Activated T-helper 17 cell treated with anti-CD3 and anti-CD28 coated beads, Interleukin-2, amount 50 U/mL, for 72 hours (primary cell): Measurements from ENCODE around the gene OS9. TPM values are rescaled to one million over a fixed set of nuclear protein-coding genes. Genes with fewer than 3 reads are reported as not detected.

Experiments used
- ATAC-seq: fragments of 150-1000 bp; cut with Tn5 transposase; replicated peaks from 2 replicates; pipeline ENCODE4 v1.10.0; 2021; ENCODE audit warnings: mild to moderate bottlenecking, moderate library complexity
- H3K27ac Mint-ChIP-seq: one replicate; pipeline ENCODE4 v1.8.0; 2022; ENCODE audit warnings: mixed read lengths
- H3K27me3 Mint-ChIP-seq: one replicate; pipeline ENCODE4 v1.8.0; 2022; ENCODE audit warnings: mixed read lengths
- H3K36me3 Mint-ChIP-seq: one replicate; pipeline ENCODE4 v1.8.0; 2022; ENCODE audit warnings: low read depth, mild to moderate bottlenecking, mixed read lengths
- H3K4me1 Mint-ChIP-seq: one replicate; pipeline ENCODE4 v1.8.0; 2022; ENCODE audit warnings: mixed read lengths
- H3K4me3 Mint-ChIP-seq: one replicate; pipeline ENCODE4 v1.8.0; 2022; ENCODE audit warnings: mild to moderate bottlenecking, mixed read lengths
- H3K9me3 Mint-ChIP-seq: one replicate; pipeline ENCODE4 v1.8.0; 2022; ENCODE audit warnings: mixed read lengths
- total RNA-seq, 2 donors: library from RNA; stranded (reverse); gene quantifications; one replicate each; pipeline ENCODE4 v1.2.3, GENCODE V29; 2022

OS9 gene
- total RNA-seq, 2 donors from 2014 or later, result 107 to 114 TPM

GRCh38 chr12:57733928-57734327, 40.0 kb downstream of the OS9 start:
- H3K27me3 Mint-ChIP-seq, result no peaks in the 10 kb centered on the region
- no peak overlapping the region for H3K27ac Mint-ChIP-seq
- peaks cover 80% of the 10 kb centered on the region for H3K36me3 Mint-ChIP-seq
- no peaks in the 10 kb centered on the region for H3K9me3 Mint-ChIP-seq
- peaks cover 10% of the 10 kb centered on the region for H3K4me1 Mint-ChIP-seq
- no peak for ATAC-seq
- no peak overlapping the region for H3K4me3 Mint-ChIP-seq

- peaks cover 16% of the 10 kb centered on the region for H3K4me1 Mint-ChIP-seq
- H3K9me3 Mint-ChIP-seq, result no peaks in the 10 kb centered on the region
- H3K36me3 Mint-ChIP-seq, result peaks cover 80% of the 10 kb centered on the region
- no peak for ATAC-seq
- H3K27me3 Mint-ChIP-seq, result no peaks in the 10 kb centered on the region
- H3K4me3 Mint-ChIP-seq, result no peak overlapping the region
- H3K27ac Mint-ChIP-seq, result no peak overlapping the region
Observed at GRCh38 chr12:57734591-57734990, 40.7 kb downstream of the OS9 start.

DNA sequence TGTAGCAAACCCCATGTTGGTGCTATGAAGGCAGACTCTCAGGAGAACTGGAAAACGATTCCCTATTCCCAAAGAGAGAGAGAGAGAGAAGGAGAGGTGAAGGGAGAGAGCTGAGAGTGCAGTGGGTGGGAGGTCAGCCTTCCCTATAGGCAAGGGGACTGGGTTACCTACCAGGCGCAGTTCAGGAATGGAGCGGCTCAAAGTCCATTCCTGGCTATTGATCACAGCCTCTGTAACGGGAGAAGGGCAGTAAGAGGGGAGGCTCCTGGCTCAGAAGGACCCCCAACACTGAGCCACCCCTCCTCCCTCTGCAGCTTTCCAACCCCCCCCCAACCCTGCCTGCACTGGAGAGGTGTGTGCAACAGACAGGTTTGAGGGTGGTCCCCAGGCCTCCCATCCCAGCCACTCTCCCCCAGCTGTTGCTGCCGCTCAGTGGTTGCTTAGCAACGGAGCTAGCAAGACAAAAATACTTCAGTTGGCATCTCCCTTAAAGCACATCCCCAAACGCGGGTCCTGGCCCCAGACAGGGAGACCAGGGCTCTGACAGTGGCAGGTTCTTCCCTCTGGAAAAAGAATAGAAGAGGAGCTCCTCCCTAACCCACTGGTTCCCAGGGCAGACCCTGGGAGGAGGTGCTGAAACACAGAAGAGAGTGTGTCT, 41.4 kb downstream of the OS9 start:
- Mint-ChIP-seq H3K9me3 (no peaks in the 10 kb centered on the region), H3K36me3 (peaks cover 75% of the 10 kb centered on the region), H3K4me1 (peaks cover 17% of the 10 kb centered on the region), H3K27ac (no peak overlapping the region), H3K4me3 (no peak overlapping the region), H3K27me3 (no peaks in the 10 kb centered on the region)
- ATAC-seq, result no peak

DNA sequence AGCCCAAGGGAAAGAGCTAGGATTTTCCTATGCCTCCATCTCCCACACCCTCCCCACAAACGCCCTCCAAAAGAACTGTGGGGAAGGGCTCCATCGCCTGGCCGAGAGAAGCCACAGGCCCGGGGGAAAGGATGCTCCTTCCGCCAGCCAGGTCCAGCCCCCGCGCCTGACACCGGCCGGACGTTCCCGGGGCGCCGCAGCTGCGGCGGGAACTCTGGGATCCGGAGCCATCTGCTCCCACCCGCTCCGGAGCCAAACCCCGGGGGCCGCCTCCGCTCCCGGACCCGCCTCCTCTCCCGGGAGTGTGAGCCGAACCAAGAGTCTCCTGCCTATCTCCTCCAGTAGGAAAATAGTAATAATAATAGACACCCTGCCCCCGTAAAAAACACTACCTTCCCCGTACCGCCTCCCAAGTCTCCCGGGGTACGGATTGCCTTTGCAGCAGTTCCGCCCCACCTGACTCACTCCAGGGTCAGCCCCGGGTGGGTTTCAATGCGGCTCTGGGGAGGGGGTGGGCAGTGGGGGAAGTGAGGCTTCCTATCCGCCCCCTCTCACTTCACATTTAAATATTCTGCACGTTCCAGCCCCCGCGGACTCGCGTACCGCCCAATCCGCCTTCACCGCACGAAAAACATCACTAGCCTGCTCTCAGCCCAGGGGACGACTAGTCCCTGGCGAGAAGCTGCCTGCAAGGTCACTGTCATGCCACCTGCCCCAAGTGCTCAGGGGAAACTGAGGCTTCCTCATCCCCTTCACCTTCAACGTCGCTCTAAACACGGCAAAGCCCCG, 42.2 kb downstream of the OS9 start:
- Mint-ChIP-seq H3K27me3 (no peaks in the 10 kb centered on the region), H3K4me3 (no peak overlapping the region), H3K9me3 (no peaks in the 10 kb centered on the region), H3K36me3 (peaks cover 74% of the 10 kb centered on the region), H3K4me1 (peaks cover 24% of the 10 kb centered on the region), H3K27ac (peak overlapping the region; percentile 78)
- no peak for ATAC-seq

DNA sequence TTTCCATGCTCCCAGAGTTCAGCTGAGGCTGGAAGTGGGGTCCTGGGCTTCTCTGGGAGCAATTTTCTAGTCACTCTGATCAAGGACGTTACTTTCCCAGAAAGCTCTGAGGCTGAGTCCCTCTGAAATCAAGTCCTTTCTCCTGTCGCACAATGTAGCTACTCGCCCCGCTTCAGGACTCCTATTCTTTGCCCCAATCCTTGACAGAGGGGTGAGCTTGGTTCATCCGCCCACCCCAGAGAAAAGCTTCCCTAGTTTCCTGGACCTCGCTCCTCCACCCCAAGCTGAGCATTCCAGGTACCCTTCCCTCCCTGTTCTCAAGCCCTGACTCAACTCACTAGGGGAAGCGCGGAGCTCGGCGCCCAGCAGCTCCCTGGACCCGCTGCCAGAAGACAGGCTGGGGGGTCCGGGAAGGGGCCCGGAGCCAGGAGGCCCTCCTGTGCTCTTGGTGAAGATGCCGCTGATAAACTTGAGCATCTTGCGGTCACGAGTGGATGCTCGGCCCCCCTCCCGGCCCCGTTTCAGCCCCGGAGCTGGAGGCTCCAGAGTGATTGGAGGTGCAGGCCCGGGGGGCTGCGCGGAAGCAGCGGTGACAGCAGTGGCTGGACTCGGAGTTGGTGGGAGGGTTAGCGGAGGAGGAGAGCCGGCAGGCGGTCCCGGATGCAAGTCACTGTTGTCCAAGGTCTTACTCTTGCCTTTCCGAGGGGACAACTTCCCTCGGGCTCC, 43.0 kb downstream of the OS9 start:
- H3K27me3 Mint-ChIP-seq, result no peaks in the 10 kb centered on the region

DNA sequence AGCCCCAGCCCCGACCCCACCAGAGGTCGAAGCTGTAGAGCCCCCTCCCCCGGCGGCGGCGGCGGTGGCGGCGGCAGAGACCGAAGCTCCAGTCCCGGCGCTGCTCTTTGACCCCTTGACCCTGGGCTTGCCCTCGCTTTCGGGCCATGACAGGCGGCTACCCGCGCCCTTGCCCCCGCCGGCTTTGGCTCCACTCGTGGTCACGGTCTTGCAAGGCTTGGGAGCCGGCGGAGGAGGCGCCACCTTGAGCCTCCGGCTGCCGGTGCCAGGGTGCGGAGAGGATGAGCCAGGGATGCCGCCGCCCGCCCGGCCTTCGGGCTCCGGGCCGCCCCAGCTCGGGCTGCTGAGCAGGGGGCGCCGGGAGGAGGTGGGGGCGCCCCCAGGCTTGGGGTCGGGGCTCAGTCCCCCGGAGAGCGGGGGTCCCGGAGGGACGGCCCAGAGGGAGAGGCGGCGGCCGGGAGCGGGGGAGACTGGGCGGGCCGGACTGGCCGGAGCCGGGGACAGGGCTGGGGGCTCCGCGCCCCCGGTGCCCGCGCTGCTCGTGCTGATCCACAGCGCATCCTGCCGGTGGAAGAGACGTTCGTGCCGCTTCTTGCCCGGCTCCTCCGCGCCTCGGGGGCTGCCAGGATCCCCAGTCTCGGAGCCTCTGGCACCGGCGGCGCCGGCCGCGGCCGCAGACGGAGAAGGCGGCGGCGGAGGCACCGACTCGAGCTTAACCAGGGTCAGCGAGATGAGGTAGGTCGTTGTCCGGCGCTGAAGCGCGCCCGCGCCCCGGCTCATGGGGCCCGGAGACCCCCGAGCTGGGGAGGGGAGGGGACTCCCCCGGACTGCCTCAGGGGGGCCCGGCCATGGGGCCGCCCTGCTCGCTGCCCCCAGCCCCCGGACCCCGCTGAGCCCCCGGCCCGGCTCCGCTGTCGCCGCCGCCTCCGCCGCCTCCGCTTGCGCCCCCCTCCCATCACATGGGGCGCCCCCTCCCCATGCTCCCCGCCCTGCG, 43.8 kb downstream of the OS9 start:
- peaks cover 61% of the 10 kb centered on the region for H3K36me3 Mint-ChIP-seq
- peaks cover 23% of the 10 kb centered on the region for H3K4me1 Mint-ChIP-seq
- no peaks in the 10 kb centered on the region for H3K27me3 Mint-ChIP-seq
- no peak overlapping the region for H3K4me3 Mint-ChIP-seq
- H3K9me3 Mint-ChIP-seq, result no peaks in the 10 kb centered on the region
- ATAC-seq, result no peak
- no peak overlapping the region for H3K27ac Mint-ChIP-seq

More for the DNA sequence above, 43.0 kb downstream of the OS9 start:
- ATAC-seq, result no peak
- H3K36me3 Mint-ChIP-seq, result peaks cover 69% of the 10 kb centered on the region
- H3K4me1 Mint-ChIP-seq, result peaks cover 27% of the 10 kb centered on the region
- H3K27ac Mint-ChIP-seq, result peak overlapping the region; percentile 78
- no peak overlapping the region for H3K4me3 Mint-ChIP-seq
- H3K9me3 Mint-ChIP-seq, result no peaks in the 10 kb centered on the region

DNA sequence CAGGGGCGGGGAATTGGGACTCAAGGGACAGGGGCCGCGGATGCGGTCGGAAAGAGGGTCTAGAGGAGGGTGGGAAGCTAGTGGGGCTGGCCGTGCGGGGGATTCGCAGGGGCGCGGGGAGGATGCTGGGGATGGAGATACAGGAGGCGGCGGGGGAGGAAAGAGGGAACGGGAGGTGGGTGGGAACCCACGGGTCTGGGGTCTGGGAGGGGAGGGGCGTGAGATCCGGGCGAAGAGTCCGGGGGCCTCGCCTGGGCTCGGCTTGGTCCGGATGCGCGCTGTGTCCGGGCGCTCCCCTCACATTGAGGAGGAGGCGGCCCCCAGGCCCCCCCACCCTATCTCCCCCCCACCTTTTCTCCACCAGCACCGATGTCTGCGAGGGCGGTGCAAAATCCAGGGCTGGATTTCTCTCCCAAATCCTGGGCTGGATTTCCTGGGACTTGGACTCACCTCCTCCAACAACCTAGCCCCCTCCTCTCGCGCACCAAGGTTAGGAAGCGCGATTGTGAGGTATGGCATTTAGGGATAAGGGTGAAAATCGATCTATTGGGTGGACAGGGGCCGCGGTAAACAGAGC, 44.8 kb downstream of the OS9 start, which contains the start of gene AGAP2:
TSS of gene AGAP2 (minus strand) at position 82 of the 577 bp plus-strand sequence. CDS start 496 bp downstream, outside the sequence.
- peak within 1 kb of the TSS; percentile 99 for H3K4me3 Mint-ChIP-seq
- H3K36me3 Mint-ChIP-seq, result peaks cover 51% of the 10 kb centered on the region
- H3K4me1 Mint-ChIP-seq, result peaks cover 22% of the 10 kb centered on the region
- no peak for ATAC-seq
- H3K9me3 Mint-ChIP-seq, result no peaks in the 10 kb centered on the region
- no peaks in the 10 kb centered on the region for H3K27me3 Mint-ChIP-seq
- peak within 1 kb of the TSS; percentile 80 for H3K27ac Mint-ChIP-seq

- H3K4me3 Mint-ChIP-seq, result peak overlapping the region; percentile 99
- no peaks in the 10 kb centered on the region for H3K9me3 Mint-ChIP-seq
- H3K4me1 Mint-ChIP-seq, result peaks cover 27% of the 10 kb centered on the region
- peak overlapping the region; percentile 80 for H3K27ac Mint-ChIP-seq
- no peak for ATAC-seq
- H3K36me3 Mint-ChIP-seq, result peaks cover 48% of the 10 kb centered on the region
- no peaks in the 10 kb centered on the region for H3K27me3 Mint-ChIP-seq
Observed at GRCh38 chr12:57739387-57739786, 45.5 kb downstream of the OS9 start.

DNA sequence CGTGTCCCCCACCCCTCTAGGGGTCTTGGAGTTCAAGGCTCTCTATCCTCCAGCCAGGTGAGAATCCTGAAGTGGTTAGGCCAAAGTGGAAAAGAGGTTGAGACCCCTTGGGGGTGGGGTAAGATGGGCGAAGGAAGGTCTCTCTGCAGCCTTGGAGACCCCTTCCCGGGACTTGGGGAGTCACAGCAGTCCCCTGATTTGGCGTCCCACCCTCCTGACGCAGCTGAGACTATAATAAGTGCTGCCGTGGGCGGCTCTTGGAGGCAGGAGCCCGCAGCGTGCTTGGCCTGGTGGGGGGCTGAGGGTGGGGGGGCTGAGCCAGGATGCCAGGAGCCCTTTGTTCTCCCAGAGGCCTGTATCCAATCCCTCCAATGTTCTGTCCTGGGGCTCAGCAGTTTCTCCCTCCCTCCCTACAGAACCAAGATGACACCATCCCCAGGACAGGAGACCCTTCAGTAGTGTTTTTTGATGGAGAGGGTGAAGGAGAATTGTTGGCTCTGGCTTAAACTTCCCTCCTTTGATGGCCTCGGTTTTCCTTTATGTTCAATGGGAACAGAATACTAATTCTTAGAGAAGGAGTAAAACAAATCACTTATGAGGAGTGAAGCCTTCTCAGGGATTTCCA, 46.1 kb downstream of the OS9 start:
- H3K4me3 Mint-ChIP-seq, result peak overlapping the region; percentile 99
- peaks cover 27% of the 10 kb centered on the region for H3K4me1 Mint-ChIP-seq
- H3K9me3 Mint-ChIP-seq, result no peaks in the 10 kb centered on the region

GRCh38 chr12:57740656-57741412, 46.9 kb downstream of the OS9 start:
- Mint-ChIP-seq H3K27ac (peak overlapping the region; percentile 97), H3K36me3 (peaks cover 46% of the 10 kb centered on the region), H3K9me3 (no peaks in the 10 kb centered on the region), H3K4me3 (peak overlapping the region; percentile 99), H3K27me3 (no peaks in the 10 kb centered on the region), H3K4me1 (peaks cover 32% of the 10 kb centered on the region)
- peak; percentile 68 for ATAC-seq

More for the DNA sequence above, 46.1 kb downstream of the OS9 start:
- Mint-ChIP-seq H3K36me3 (peaks cover 48% of the 10 kb centered on the region), H3K27me3 (no peaks in the 10 kb centered on the region), H3K27ac (peak overlapping the region; percentile 97)
- no peak for ATAC-seq

DNA sequence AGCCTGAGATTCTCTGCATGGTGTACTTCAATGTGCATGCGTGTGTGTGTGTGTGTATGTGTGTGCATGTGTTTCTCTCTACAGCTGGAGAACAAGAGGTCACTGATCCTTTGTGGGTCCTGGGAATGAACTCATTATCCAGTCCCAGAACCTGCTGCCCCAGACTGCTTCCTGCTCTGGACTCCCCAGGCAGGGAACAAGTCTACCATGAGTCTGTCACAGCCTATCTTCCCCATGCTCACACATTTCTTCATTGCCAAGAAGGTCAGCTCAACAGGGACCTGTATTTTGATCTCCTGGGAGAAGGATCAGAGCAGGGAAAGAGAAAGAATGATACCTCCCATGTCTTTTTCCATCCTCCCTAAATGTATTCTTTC, 47.5 kb downstream of the OS9 start:
- ATAC-seq, result no peak
- Mint-ChIP-seq H3K27me3 (no peaks in the 10 kb centered on the region), H3K27ac (peak overlapping the region; percentile 97), H3K4me1 (peaks cover 30% of the 10 kb centered on the region), H3K9me3 (no peaks in the 10 kb centered on the region), H3K4me3 (peak overlapping the region; percentile 99), H3K36me3 (peaks cover 49% of the 10 kb centered on the region)

DNA sequence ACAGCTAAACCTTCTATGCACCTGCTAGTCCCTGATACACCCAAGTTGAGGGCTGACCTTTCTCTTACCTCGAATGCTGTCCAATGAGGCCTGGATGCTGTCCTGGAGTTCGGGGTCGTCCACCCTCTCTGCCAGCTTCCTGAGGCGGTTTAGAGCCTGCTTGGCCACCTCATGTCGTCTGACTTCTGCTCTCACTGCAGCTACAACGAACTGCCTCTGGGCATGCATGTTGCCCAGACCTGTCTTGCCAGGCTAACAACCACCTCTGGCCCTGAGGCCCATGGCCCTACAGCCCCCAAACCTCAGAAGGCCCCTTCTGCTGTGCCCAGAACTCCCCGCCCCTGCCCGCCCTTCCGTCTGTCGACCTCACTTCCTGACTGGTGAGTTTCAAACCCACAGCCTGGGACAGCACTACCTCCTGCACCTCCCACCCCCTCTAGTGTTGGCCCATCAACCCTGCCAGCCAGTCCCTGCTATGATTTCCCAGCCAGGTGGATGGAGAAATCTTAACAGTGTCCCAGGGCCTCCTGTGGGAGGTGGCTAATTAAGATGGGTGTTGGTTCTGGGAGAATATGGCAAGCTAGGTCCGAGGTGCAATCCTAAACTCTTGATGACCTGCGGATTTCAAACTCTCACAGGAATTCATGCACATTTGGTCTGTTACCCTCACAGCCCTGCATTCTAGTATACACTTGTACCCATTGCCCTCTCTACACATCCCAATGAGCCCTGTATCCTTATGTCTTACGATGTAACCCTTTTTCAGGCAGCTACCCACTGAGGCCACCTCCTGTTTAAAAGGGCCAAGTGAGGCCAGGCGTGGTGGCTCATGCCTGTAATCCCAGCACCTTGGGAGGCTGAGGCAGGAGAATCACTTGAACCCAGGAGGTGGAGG, 48.2 kb downstream of the OS9 start:
- H3K27me3 Mint-ChIP-seq, result no peaks in the 10 kb centered on the region
- H3K4me3 Mint-ChIP-seq, result peak overlapping the region; percentile 99
- H3K9me3 Mint-ChIP-seq, result no peaks in the 10 kb centered on the region
- peaks cover 49% of the 10 kb centered on the region for H3K36me3 Mint-ChIP-seq
- H3K4me1 Mint-ChIP-seq, result peaks cover 26% of the 10 kb centered on the region
- peak; percentile 74 for ATAC-seq
- H3K27ac Mint-ChIP-seq, result peak overlapping the region; percentile 97
